ENCODE results near the gene RPGRIP1. TPM values are rescaled to one million over a fixed set of nuclear protein-coding genes. Genes with fewer than 3 reads are reported as not detected.

Gene RPGRIP1
- polyA plus RNA-seq, 1 of the 3 experiments (the other 2 are of a cell fraction): not detected

- Histone ChIP-seq H3K9me2 (no peaks in the 10 kb centered on the region), H4K20me1 (ENCODE audit: insufficient read depth) (peaks cover 99% of the 10 kb centered on the region), H3K79me2 (ENCODE audit: insufficient read depth) (peaks cover 100% of the 10 kb centered on the region), H3K4me2 (no peak overlapping the region), H3K27ac (ENCODE audit: low read depth in 2 of 2, low read length in 1 of 2) (no peak overlapping the region), H2AFZ (ENCODE audit: low read depth) (no peak overlapping the region), H3K4me1 (ENCODE audit: control insufficient read depth in 1 of 2, insufficient read depth in 2 of 2, low read depth in 1 of 2, low read length in 1 of 2) (peaks cover 2% of the 10 kb centered on the region in 2 experiments; a peak in 3 of 4 replicates), H3K9ac (no peak overlapping the region), H3K36me3 (replicated peaks in 1 of 2; ENCODE audit: control insufficient read depth in 1 of 2, insufficient read depth in 2 of 2, low read length in 1 of 2) (peaks cover 84 to 92% of the 10 kb centered on the region in 2 experiments), H3K9me3 (no peaks in the 10 kb centered on the region), H3K4me3 (ENCODE audit: low read depth in 2 of 2, low read length in 1 of 2) (no peak overlapping the region), H3K27me3 (ENCODE audit: insufficient read depth) (no peaks in the 10 kb centered on the region), H3F3A (replicated peaks; ENCODE audit: insufficient read depth) (peaks cover 35% of the 10 kb centered on the region)
- TF ChIP-seq CTCF (IDR thresholded peaks at IDR 0.05): no peak
- no peak for TF ChIP-seq SMC3 (IDR thresholded peaks at IDR 0.05; ENCODE audit: low read depth, low read length)
- TF ChIP-seq USF1 (IDR thresholded peaks at IDR 0.05; ENCODE audit: borderline replicate concordance, low read depth): no peak
- no peak for TF ChIP-seq NRF1 (IDR thresholded peaks at IDR 0.05; ENCODE audit: low read depth, low read length)
- TF ChIP-seq TEAD4 (IDR thresholded peaks at IDR 0.05; ENCODE audit: borderline replicate concordance, insufficient read depth): no peak
- TF ChIP-seq TAF1 (IDR thresholded peaks at IDR 0.05; ENCODE audit: borderline replicate concordance, low read depth, low read length): no peak
- TF ChIP-seq PBX3 (IDR thresholded peaks at IDR 0.05): no peak
- TF ChIP-seq MXI1 (IDR thresholded peaks at IDR 0.05; ENCODE audit: low read depth, low read length): no peak
- no peak for TF ChIP-seq ELF1 (IDR thresholded peaks at IDR 0.05)
- TF ChIP-seq JUND (IDR thresholded peaks at IDR 0.05): no peak
- no peak for TF ChIP-seq MAX (IDR thresholded peaks at IDR 0.05; ENCODE audit: low read depth)
- TF ChIP-seq POLR2AphosphoS5 (IDR thresholded peaks at IDR 0.05; ENCODE audit: low read depth, low read length): no peak
- no peak for TF ChIP-seq RXRA (IDR thresholded peaks at IDR 0.05; ENCODE audit: borderline replicate concordance, low read depth)
- no peak for DNase-seq
- POLR2A ChIA-PET: no interaction called here
- CTCF ChIA-PET: interaction anchor here (1.7 to 1.9 kb wide), 2 partner anchors 11 to 217 kb away, joined by 6 to 9 read pairs; no protein-coding TSS in a partner anchor
- WGBS (ENCODE audit: low lambda C conversion rate): 89% methylated on average over 14 of the region's 14 CpGs
These were observed 48.7 kb upstream of the RPGRIP1 start for GRCh38 chr14:21231020-21231652.

All from SK-N-SH (cell line).